GM10266 (cell line): ENCODE results near the gene SERPINI2.
"Not testable (repeated sequence)": the region's sequence is repeated elsewhere in the genome, so short reads cannot be mapped to it uniquely, and the experiment has no call there.

Experiments
- DNase-seq: peaks from one replicate; pipeline ENCODE4 v3.0.0; 2012; ENCODE audit errors: extremely low spot score
- CTCF ChIP-seq: IDR thresholded peaks from 2 replicates; pipeline ENCODE4 v1.5.1; 2012; ENCODE audit warnings: mild to moderate bottlenecking, low read depth; ENCODE audit not compliant: control insufficient read depth, insufficient read depth; ENCODE audit errors: missing control alignments

Gene SERPINI2

GRCh38 chr3:167450675-167451074 is 23.2 kb downstream of the SERPINI2 start:
- no peak for TF ChIP-seq CTCF
- no peak for DNase-seq

- DNase-seq = no peak
- TF ChIP-seq CTCF = no peak
Measured at GRCh38 chr3:167450195-167450594, 23.6 kb downstream of the SERPINI2 start.

GRCh38 chr3:167445491-167445890 is 28.4 kb downstream of the SERPINI2 start:
- no peak for DNase-seq
- TF ChIP-seq CTCF = no peak

- TF ChIP-seq CTCF = no peak
- no peak for DNase-seq
Measured at GRCh38 chr3:167441256-167441655, 32.6 kb downstream of the SERPINI2 start.

- TF ChIP-seq CTCF = no peak
- DNase-seq = no peak
Measured at GRCh38 chr3:167437428-167438139, 36.3 kb downstream of the SERPINI2 start.

- not testable (repeated sequence) for DNase-seq
Measured at GRCh38 chr3:167426962-167427361, 46.9 kb downstream of the SERPINI2 start.

GRCh38 chr3:167422396-167422795 is 51.4 kb downstream of the SERPINI2 start:
- not testable (repeated sequence) for DNase-seq

- DNase-seq = no peak
- no peak for TF ChIP-seq CTCF
Measured at GRCh38 chr3:167409611-167410010, 64.2 kb downstream of the SERPINI2 start.
